ENCODE results near the gene PACSIN1.

The PACSIN1 gene

GRCh38 chr6:34524971-34525370 lies 59.1 kb downstream of the PACSIN1 start:
- H3K27me3 ChIP-seq (ENCODE audit: insufficient read depth, insufficient read length): no peaks in the 10 kb centered on the region
- no peak for TF ChIP-seq SUZ12 (IDR thresholded peaks at IDR 0.05; ENCODE audit: extremely low read depth, insufficient read depth, insufficient read length)
- H3K36me3 ChIP-seq (ENCODE audit: insufficient read depth, insufficient read length, low read length): no peaks in the 10 kb centered on the region
- peak overlapping the region; percentile 17 for H3K9ac ChIP-seq (ENCODE audit: insufficient read length, low read depth)
- no peaks in the 10 kb centered on the region for H3K9me3 ChIP-seq (ENCODE audit: insufficient read depth, low read length)
- DNase-seq (ENCODE audit: low read depth, low spot score): no peak
- H3K4me1 ChIP-seq (ENCODE audit: insufficient read depth, insufficient read length): peaks cover 21% of the 10 kb centered on the region
- H3K4me3 ChIP-seq (ENCODE audit: insufficient read length, low read depth): no peak overlapping the region

DNA sequence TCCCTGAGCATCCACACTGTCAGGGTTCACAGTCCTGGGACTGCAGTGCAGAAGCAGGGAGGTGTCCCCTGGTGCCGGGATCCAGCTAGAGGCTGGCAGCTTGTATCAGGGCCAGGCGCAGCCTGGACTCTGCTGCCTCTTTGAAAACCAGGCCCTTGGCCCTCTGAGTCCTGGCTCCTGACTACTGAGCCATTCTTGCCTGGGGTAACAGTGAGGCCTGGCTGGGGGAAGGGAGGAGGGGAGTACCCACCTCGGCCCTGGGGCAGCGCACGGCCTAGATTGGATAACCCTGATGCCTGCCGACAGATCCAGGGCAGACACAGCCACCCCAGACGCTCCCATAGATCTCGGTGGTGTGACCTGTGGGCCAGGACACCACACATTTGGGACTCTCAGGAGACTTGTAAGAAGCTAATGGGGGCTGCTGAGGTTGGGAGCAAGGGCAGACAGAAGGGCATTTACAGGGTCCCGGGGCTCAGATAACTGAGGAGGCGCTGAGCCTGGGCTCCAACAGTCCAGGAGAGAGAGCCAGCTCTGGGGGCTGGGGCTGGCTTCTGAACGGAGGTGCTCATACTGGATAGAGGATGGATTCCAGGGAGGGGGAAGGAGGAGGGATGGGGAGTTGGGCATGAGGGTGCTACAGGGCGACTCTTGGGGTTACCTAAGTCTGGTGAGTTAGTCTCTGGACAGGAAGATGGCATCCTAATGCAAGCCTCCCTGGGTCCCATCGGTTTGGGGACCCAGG lies 59.7 kb downstream of the PACSIN1 start:
- DNase-seq (ENCODE audit: low read depth, low spot score): no peak
- no peak overlapping the region for H3K4me3 ChIP-seq (ENCODE audit: insufficient read length, low read depth)
- peak overlapping the region; percentile 17 for H3K9ac ChIP-seq (ENCODE audit: insufficient read length, low read depth)
- no peaks in the 10 kb centered on the region for H3K9me3 ChIP-seq (ENCODE audit: insufficient read depth, low read length)
- TF ChIP-seq YY1 (IDR thresholded peaks at IDR 0.05; ENCODE audit: insufficient read depth, insufficient read length) (no peak), ZNF274 (IDR thresholded peaks at IDR 0.05; ENCODE audit: low read depth, low read length) (no peak), SUZ12 (IDR thresholded peaks at IDR 0.05; ENCODE audit: extremely low read depth, insufficient read depth, insufficient read length) (no peak)
- H3K36me3 ChIP-seq (ENCODE audit: insufficient read depth, insufficient read length, low read length): no peaks in the 10 kb centered on the region
- H3K27me3 ChIP-seq (ENCODE audit: insufficient read depth, insufficient read length): no peaks in the 10 kb centered on the region
- peaks cover 21% of the 10 kb centered on the region for H3K4me1 ChIP-seq (ENCODE audit: insufficient read depth, insufficient read length)

DNA sequence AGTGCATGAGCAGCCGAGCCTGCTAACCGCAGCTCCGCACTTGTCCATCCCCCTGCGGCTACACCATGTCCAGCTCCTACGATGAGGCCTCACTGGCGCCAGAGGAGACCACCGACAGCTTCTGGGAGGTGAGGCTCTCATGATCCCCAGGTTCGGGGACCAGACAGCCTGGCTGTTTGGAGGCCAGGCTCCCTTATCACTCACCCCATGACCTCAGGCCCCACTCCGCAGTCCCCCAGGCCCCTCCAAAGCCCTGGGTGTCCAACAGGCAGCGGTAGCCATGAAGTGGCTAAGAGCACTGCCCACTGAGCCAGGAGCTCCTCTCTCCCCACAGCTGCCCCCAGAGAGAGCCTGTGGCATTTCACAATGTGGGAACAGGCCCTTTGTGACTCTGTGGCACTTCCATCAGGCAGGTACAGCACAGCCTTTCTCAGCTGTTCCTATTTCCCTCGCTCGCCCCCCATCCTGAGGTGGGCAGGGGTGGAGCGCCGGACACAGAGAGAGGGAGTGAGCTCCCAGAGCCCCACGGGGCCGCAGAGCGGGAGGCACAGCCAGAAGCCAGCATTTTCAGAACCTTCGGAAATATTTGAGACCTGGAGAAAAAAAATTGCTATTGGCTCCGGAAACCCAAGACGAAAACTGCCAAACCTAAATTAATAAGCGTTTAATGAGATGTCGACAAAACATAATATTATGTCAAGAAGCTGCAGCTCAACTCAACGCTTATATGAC lies 60.5 kb downstream of the PACSIN1 start:
- DNase-seq (ENCODE audit: low read depth, low spot score): no peak
- H3K27me3 ChIP-seq (ENCODE audit: insufficient read depth, insufficient read length): no peaks in the 10 kb centered on the region
- TF ChIP-seq SUZ12 (IDR thresholded peaks at IDR 0.05; ENCODE audit: extremely low read depth, insufficient read depth, insufficient read length) (no peak), YY1 (IDR thresholded peaks at IDR 0.05; ENCODE audit: insufficient read depth, insufficient read length) (no peak), ZNF274 (IDR thresholded peaks at IDR 0.05; ENCODE audit: low read depth, low read length) (no peak)
- H3K4me1 ChIP-seq (ENCODE audit: insufficient read depth, insufficient read length): peaks cover 21% of the 10 kb centered on the region
- H3K4me3 ChIP-seq (ENCODE audit: insufficient read length, low read depth): no peak overlapping the region
- H3K36me3 ChIP-seq (ENCODE audit: insufficient read depth, insufficient read length, low read length): no peaks in the 10 kb centered on the region
- H3K9me3 ChIP-seq (ENCODE audit: insufficient read depth, low read length): no peaks in the 10 kb centered on the region
- peak overlapping the region; percentile 26 for H3K9ac ChIP-seq (ENCODE audit: insufficient read length, low read depth)

GRCh38 chr6:34526992-34527728 lies 61.3 kb downstream of the PACSIN1 start:
- H3K4me1 ChIP-seq (ENCODE audit: insufficient read depth, insufficient read length): peaks cover 21% of the 10 kb centered on the region
- peak overlapping the region; percentile 39 for H3K4me3 ChIP-seq (ENCODE audit: insufficient read length, low read depth)
- TF ChIP-seq SUZ12 (IDR thresholded peaks at IDR 0.05; ENCODE audit: extremely low read depth, insufficient read depth, insufficient read length) (no peak), YY1 (IDR thresholded peaks at IDR 0.05; ENCODE audit: insufficient read depth, insufficient read length) (no peak), ZNF274 (IDR thresholded peaks at IDR 0.05; ENCODE audit: low read depth, low read length) (no peak)
- DNase-seq (ENCODE audit: low read depth, low spot score): peak; percentile 81
- no peaks in the 10 kb centered on the region for H3K36me3 ChIP-seq (ENCODE audit: insufficient read depth, insufficient read length, low read length)
- no peaks in the 10 kb centered on the region for H3K9me3 ChIP-seq (ENCODE audit: insufficient read depth, low read length)
- no peaks in the 10 kb centered on the region for H3K27me3 ChIP-seq (ENCODE audit: insufficient read depth, insufficient read length)
- peak overlapping the region; percentile 67 for H3K9ac ChIP-seq (ENCODE audit: insufficient read length, low read depth)

DNA sequence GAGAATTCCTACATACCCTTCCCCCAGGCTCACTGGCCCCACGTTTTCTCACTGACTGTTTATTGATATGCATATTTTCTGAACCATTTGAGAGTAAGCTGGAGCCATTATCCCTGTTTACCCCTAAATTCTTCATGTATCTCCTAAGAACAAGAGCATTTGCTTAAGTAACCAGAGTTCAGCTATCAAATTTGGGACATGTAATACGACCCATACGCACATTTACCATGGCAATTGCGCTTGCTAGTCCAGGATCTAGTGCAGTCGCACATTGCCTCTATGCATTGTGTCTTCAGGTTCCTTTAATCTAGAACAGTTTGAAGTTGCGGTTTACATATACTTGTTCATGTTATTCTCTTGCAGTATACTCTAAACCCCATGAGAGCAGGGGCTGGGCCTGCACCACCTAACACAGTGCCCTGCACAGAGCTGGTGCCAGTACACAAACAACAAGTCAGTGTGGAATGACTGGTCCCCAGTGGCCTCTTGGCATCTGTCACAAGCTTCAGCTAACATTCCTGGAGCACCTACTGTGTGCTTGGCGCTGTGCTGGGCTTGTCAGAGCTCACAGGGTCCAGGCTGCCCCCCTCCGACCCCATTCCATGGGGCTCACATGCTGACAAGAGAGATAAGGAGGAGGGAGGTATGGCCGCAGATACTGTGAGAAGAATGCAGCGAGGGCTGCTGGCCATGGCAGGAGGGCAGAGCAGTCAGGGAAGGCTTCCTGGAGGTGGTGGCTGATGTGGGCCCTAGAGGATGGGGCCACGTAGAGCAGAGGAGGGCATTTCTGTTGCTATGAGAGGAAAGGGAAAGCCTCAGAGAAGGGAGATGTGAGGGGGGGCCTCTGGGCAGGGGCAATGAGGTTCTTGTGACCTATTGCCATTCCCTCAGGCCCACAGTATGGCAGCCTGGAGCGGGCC lies 62.1 kb downstream of the PACSIN1 start:
- Histone ChIP-seq H3K9ac (ENCODE audit: insufficient read length, low read depth) (peak overlapping the region; percentile 56), H3K36me3 (ENCODE audit: insufficient read depth, insufficient read length, low read length) (no peaks in the 10 kb centered on the region), H3K27me3 (ENCODE audit: insufficient read depth, insufficient read length) (no peaks in the 10 kb centered on the region), H3K9me3 (ENCODE audit: insufficient read depth, low read length) (no peaks in the 10 kb centered on the region), H3K4me1 (ENCODE audit: insufficient read depth, insufficient read length) (peaks cover 21% of the 10 kb centered on the region), H3K4me3 (ENCODE audit: insufficient read length, low read depth) (peak overlapping the region; percentile 39)
- no peak for TF ChIP-seq YY1 (IDR thresholded peaks at IDR 0.05; ENCODE audit: insufficient read depth, insufficient read length)
- TF ChIP-seq ZNF274 (IDR thresholded peaks at IDR 0.05; ENCODE audit: low read depth, low read length): no peak
- TF ChIP-seq SUZ12 (IDR thresholded peaks at IDR 0.05; ENCODE audit: extremely low read depth, insufficient read depth, insufficient read length): no peak
- no peak for DNase-seq (ENCODE audit: low read depth, low spot score)

GRCh38 chr6:34528996-34529664 lies 63.3 kb downstream of the PACSIN1 start:
- no peak overlapping the region for H3K4me3 ChIP-seq (ENCODE audit: insufficient read length, low read depth)
- no peaks in the 10 kb centered on the region for H3K9me3 ChIP-seq (ENCODE audit: insufficient read depth, low read length)
- no peak overlapping the region for H3K9ac ChIP-seq (ENCODE audit: insufficient read length, low read depth)
- H3K27me3 ChIP-seq (ENCODE audit: insufficient read depth, insufficient read length): no peaks in the 10 kb centered on the region
- DNase-seq (ENCODE audit: low read depth, low spot score): no peak
- H3K4me1 ChIP-seq (ENCODE audit: insufficient read depth, insufficient read length): peaks cover 21% of the 10 kb centered on the region
- TF ChIP-seq SUZ12 (IDR thresholded peaks at IDR 0.05; ENCODE audit: extremely low read depth, insufficient read depth, insufficient read length) (no peak), YY1 (IDR thresholded peaks at IDR 0.05; ENCODE audit: insufficient read depth, insufficient read length) (no peak), ZNF274 (IDR thresholded peaks at IDR 0.05; ENCODE audit: low read depth, low read length) (no peak)
- no peaks in the 10 kb centered on the region for H3K36me3 ChIP-seq (ENCODE audit: insufficient read depth, insufficient read length, low read length)
